Activated CD4-positive, alpha-beta memory T cell treated with anti-CD3 and anti-CD28 coated beads, Interleukin-2, amount 10 ng/mL, durations not matched to agents 7 days and 5 days (primary cell): ENCODE results near the gene SLC66A2. TPM values are rescaled to one million over a fixed set of nuclear protein-coding genes. Genes with fewer than 3 reads are reported as not detected.

Experiments
- CTCF ChIA-PET: fragments of 350-600 bp; sonication (Branson Sonifier 250); formaldehyde crosslinking; loops from one replicate; lab custom pipeline; 2021; ENCODE audit warnings: antibody characterized with exemption, inconsistent platforms; lab: Charles Lee
- POLR2A ChIA-PET: fragments of 350-600 bp; sonication (Branson Sonifier 250); formaldehyde crosslinking; loops from one replicate; lab custom pipeline; 2021; ENCODE audit warnings: antibody characterized with exemption; lab: Charles Lee
- DNase-seq: peaks from one replicate; pipeline ENCODE4 v3.0.0-alpha.2; 2020
- H3K27ac Mint-ChIP-seq: one replicate; pipeline ENCODE4 v1.8.0; 2021; ENCODE audit warnings: mild to moderate bottlenecking, mixed read lengths
- H3K27me3 Mint-ChIP-seq: one replicate; pipeline ENCODE4 v1.8.0; 2021; ENCODE audit warnings: mixed read lengths
- H3K36me3 Mint-ChIP-seq: one replicate; pipeline ENCODE4 v1.8.0; 2021; ENCODE audit warnings: low read depth, mixed read lengths
- H3K4me1 Mint-ChIP-seq: one replicate; pipeline ENCODE4 v1.8.0; 2021; ENCODE audit warnings: mixed read lengths
- H3K4me3 Mint-ChIP-seq: one replicate; pipeline ENCODE4 v1.8.0; 2021; ENCODE audit warnings: mild to moderate bottlenecking, mixed read lengths
- H3K9me3 Mint-ChIP-seq: one replicate; pipeline ENCODE4 v1.8.0; 2021; ENCODE audit warnings: mixed read lengths
- total RNA-seq, 2 experiments: library from RNA; stranded (reverse); gene quantifications; one replicate each; pipeline ENCODE4 v1.2.3, GENCODE V29; 2021

The SLC66A2 gene
- total RNA-seq, 2 experiments from 2014 or later, result 28.6 to 32.0 TPM

GRCh38 chr18:79877163-79878091 lies 74.0 kb downstream of the SLC66A2 start:
- DNase-seq, result no peak
- no peaks in the 10 kb centered on the region for H3K9me3 Mint-ChIP-seq
- H3K27me3 Mint-ChIP-seq, result no peaks in the 10 kb centered on the region
- POLR2A ChIA-PET, result no interaction called here
- no peak overlapping the region for H3K4me3 Mint-ChIP-seq
- H3K36me3 Mint-ChIP-seq, result no peaks in the 10 kb centered on the region
- no peaks in the 10 kb centered on the region for H3K4me1 Mint-ChIP-seq
- H3K27ac Mint-ChIP-seq, result no peak overlapping the region
- CTCF ChIA-PET, result no interaction called here

- DNase-seq, result peak; percentile 14
- ChIA-PET POLR2A (no interaction called here), CTCF (no interaction called here)
Observed at GRCh38 chr18:79876497-79876896, 75.0 kb downstream of the SLC66A2 start.

GRCh38 chr18:79875931-79876461 lies 75.5 kb downstream of the SLC66A2 start:
- Mint-ChIP-seq H3K36me3 (no peaks in the 10 kb centered on the region), H3K9me3 (no peaks in the 10 kb centered on the region), H3K27ac (no peak overlapping the region), H3K4me1 (no peaks in the 10 kb centered on the region), H3K4me3 (no peak overlapping the region), H3K27me3 (no peaks in the 10 kb centered on the region)
- ChIA-PET CTCF (no interaction called here), POLR2A (no interaction called here)
- DNase-seq, result no peak

More at GRCh38 chr18:79876497-79876896, 75.0 kb downstream of the SLC66A2 start:
- Mint-ChIP-seq H3K27me3 (no peaks in the 10 kb centered on the region), H3K9me3 (no peaks in the 10 kb centered on the region), H3K4me3 (no peak overlapping the region), H3K36me3 (no peaks in the 10 kb centered on the region), H3K27ac (no peak overlapping the region), H3K4me1 (no peaks in the 10 kb centered on the region)

- H3K4me1 Mint-ChIP-seq, result no peaks in the 10 kb centered on the region
- no peaks in the 10 kb centered on the region for H3K27me3 Mint-ChIP-seq
- H3K27ac Mint-ChIP-seq, result no peak overlapping the region
- no peaks in the 10 kb centered on the region for H3K36me3 Mint-ChIP-seq
- DNase-seq, result peak; percentile 4
- H3K4me3 Mint-ChIP-seq, result no peak overlapping the region
- ChIA-PET CTCF (no interaction called here), POLR2A (no interaction called here)
- no peaks in the 10 kb centered on the region for H3K9me3 Mint-ChIP-seq
Observed at GRCh38 chr18:79875531-79875919, 75.9 kb downstream of the SLC66A2 start.

- Mint-ChIP-seq H3K4me1 (no peaks in the 10 kb centered on the region), H3K9me3 (no peaks in the 10 kb centered on the region), H3K27ac (no peak overlapping the region), H3K27me3 (no peaks in the 10 kb centered on the region), H3K36me3 (no peaks in the 10 kb centered on the region), H3K4me3 (no peak overlapping the region)
- ChIA-PET CTCF (no interaction called here), POLR2A (no interaction called here)
- no peak for DNase-seq
Observed at GRCh38 chr18:79874553-79875530, 76.6 kb downstream of the SLC66A2 start.

GRCh38 chr18:79873449-79874110 lies 77.9 kb downstream of the SLC66A2 start:
- no peak for DNase-seq
- no peaks in the 10 kb centered on the region for H3K36me3 Mint-ChIP-seq
- no peaks in the 10 kb centered on the region for H3K4me1 Mint-ChIP-seq
- H3K9me3 Mint-ChIP-seq, result no peaks in the 10 kb centered on the region
- ChIA-PET CTCF (no interaction called here), POLR2A (no interaction called here)
- H3K4me3 Mint-ChIP-seq, result no peak overlapping the region
- no peaks in the 10 kb centered on the region for H3K27me3 Mint-ChIP-seq
- H3K27ac Mint-ChIP-seq, result no peak overlapping the region

- H3K27ac Mint-ChIP-seq, result no peak overlapping the region
- ChIA-PET CTCF (interaction anchor here (0.7 kb wide), 1 partner anchor 1181 kb away, joined by 5 read pairs; no protein-coding TSS in a partner anchor), POLR2A (interaction anchor here (1.0 kb wide), 1 partner anchor 11 kb away, joined by 3 read pairs; no protein-coding TSS in a partner anchor)
- H3K4me1 Mint-ChIP-seq, result no peaks in the 10 kb centered on the region
- H3K27me3 Mint-ChIP-seq, result no peaks in the 10 kb centered on the region
- peak; percentile 12 for DNase-seq
- H3K9me3 Mint-ChIP-seq, result no peaks in the 10 kb centered on the region
- H3K4me3 Mint-ChIP-seq, result no peak overlapping the region
- H3K36me3 Mint-ChIP-seq, result no peaks in the 10 kb centered on the region
Observed at GRCh38 chr18:79872527-79873444, 78.7 kb downstream of the SLC66A2 start.

- H3K27ac Mint-ChIP-seq, result no peak overlapping the region
- CTCF ChIA-PET, result interaction anchor here (0.7 kb wide), 1 partner anchor 28 kb away, joined by 6 read pairs; no protein-coding TSS in a partner anchor
- no peaks in the 10 kb centered on the region for H3K4me1 Mint-ChIP-seq
- no peaks in the 10 kb centered on the region for H3K36me3 Mint-ChIP-seq
- DNase-seq, result peak; percentile 11
- POLR2A ChIA-PET, result interaction anchor here (1.0 kb wide), 1 partner anchor 10 kb away, joined by 3 read pairs; no protein-coding TSS in a partner anchor
- no peaks in the 10 kb centered on the region for H3K9me3 Mint-ChIP-seq
- no peaks in the 10 kb centered on the region for H3K27me3 Mint-ChIP-seq
- H3K4me3 Mint-ChIP-seq, result no peak overlapping the region
Observed at GRCh38 chr18:79871481-79872091, 79.9 kb downstream of the SLC66A2 start.

GRCh38 chr18:79871026-79871390 lies 80.4 kb downstream of the SLC66A2 start:
- no peaks in the 10 kb centered on the region for H3K36me3 Mint-ChIP-seq
- POLR2A ChIA-PET, result no interaction called here
- no peak overlapping the region for H3K4me3 Mint-ChIP-seq
- H3K4me1 Mint-ChIP-seq, result no peaks in the 10 kb centered on the region
- peak; percentile 7 for DNase-seq
- H3K27me3 Mint-ChIP-seq, result no peaks in the 10 kb centered on the region
- no peaks in the 10 kb centered on the region for H3K9me3 Mint-ChIP-seq
- H3K27ac Mint-ChIP-seq, result no peak overlapping the region
- CTCF ChIA-PET, result no interaction called here

- Mint-ChIP-seq H3K9me3 (no peaks in the 10 kb centered on the region), H3K27ac (no peak overlapping the region), H3K4me3 (no peak overlapping the region), H3K36me3 (no peaks in the 10 kb centered on the region), H3K4me1 (no peaks in the 10 kb centered on the region), H3K27me3 (no peaks in the 10 kb centered on the region)
- POLR2A ChIA-PET, result no interaction called here
- CTCF ChIA-PET, result no interaction called here
- DNase-seq, result no peak
Observed at GRCh38 chr18:79870301-79871025, 81.0 kb downstream of the SLC66A2 start.
